GM19035 (cell line): ENCODE data around the gene CANX.
"Not testable (repeated sequence)": the region's sequence is repeated elsewhere in the genome, so short reads cannot be mapped to it uniquely, and the experiment has no call there.

Experiments used
- ATAC-seq: cut with Tn5 transposase; IDR thresholded peaks from one replicate; pipeline ENCODE4 v1.9.1; 2021; ENCODE audit not compliant: unreplicated experiment

CANX gene, protein sequence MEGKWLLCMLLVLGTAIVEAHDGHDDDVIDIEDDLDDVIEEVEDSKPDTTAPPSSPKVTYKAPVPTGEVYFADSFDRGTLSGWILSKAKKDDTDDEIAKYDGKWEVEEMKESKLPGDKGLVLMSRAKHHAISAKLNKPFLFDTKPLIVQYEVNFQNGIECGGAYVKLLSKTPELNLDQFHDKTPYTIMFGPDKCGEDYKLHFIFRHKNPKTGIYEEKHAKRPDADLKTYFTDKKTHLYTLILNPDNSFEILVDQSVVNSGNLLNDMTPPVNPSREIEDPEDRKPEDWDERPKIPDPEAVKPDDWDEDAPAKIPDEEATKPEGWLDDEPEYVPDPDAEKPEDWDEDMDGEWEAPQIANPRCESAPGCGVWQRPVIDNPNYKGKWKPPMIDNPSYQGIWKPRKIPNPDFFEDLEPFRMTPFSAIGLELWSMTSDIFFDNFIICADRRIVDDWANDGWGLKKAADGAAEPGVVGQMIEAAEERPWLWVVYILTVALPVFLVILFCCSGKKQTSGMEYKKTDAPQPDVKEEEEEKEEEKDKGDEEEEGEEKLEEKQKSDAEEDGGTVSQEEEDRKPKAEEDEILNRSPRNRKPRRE

DNA sequence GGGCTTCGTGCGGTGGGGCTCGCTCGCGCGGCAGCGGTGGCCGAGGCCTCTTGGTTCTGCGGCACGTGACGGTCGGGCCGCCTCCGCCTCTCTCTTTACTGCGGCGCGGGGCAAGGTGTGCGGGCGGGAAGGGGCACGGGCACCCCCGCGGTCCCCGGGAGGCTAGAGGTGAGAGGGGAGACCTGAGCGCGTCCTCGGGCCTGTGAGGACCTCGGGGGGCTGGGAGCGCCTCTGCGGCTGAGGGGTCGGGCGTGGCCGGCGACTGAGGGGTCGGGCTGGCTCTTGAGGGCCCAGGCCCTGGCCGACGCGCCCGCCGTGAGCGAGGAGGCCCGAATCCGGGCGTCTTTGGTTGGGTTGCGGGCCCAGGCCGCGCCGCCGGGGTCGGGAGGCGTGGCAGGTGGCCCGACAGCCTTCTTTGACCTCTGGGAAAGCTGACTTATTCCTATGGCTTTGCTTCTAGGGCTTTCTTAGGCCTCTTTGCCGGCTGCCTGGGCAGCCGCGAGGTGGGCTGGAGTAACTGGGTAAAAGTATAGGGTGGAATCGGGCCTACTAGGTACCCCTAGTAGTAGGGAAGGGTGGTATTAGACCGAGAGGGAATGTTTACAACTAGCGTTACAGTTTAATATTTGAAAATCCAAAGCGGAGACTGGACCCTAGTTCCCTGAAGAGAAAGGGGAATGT, at the start of gene CANX:
TSS of gene CANX (plus strand) at position 33 of the 681 bp plus-strand sequence. CDS start 6,715 bp downstream, outside the sequence.
- ATAC-seq = no peak

- not testable (repeated sequence) for ATAC-seq
These were observed 49.5 kb upstream of the CANX start for GRCh38 chr5:179649166-179649703.

DNA sequence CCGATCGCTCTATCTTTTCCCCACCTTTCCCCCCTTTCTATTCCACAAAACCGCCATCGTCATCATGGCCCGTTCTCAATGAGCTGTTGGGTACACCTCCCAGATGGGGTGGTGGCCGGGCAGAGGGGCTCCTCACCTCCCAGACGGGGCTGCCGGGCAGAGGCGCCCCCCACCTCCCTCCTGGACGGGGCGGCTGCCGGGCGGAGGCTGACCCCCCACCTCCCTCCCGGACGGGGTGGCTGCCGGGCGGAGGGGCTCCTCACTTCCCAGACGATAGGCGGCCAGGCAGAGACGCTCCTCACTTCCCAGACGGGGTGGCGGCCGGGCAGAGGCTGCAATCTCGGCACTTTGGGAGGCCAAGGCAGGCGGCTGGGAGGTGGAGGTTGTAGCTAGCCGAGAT, 48.5 kb upstream of the CANX start:
- not testable (repeated sequence) for ATAC-seq

GRCh38 chr5:179653135-179653534, 45.6 kb upstream of the CANX start:
- not testable (repeated sequence) for ATAC-seq

DNA sequence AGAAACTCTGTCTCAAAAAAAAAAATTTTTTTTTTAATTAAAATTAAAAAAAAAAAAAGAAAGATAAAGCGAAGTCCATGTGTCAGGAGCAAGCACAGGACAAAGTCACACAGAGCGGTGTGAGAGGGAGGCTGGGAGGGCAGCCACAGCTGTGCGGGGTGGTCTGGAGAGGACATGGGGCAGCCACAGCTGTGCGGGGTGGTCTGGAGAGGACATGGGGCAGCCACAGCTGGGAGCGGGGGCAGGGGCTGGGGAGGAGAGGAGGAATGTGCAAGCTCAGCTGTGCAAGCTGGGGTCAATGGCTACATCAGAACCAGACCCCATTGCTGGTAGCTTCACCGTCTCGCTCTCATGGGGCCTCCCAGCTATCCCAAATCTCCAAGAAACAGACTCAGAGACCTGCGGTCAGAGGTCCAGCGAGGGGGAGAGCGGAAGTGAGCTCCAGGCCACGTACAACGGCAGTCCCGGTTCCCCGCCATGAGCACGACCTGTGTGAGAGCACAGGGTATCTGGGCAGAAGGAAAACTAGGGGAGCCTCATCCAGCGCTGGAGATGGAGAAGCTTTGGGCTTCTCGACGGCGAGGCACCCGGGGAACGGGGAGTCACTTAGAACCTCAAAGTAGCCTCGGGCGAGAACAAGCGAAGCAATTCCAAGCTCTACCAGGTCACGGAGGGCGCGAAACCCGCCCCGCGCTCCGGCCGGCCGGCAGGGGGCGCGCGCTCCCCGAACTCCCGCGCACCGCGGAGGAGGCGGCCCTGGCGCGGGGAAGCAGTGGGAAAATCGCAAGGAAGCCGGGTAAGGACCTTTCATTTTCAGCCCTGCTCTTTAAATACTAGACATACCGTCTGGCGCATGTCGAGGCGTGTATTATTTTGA, 41.2 kb upstream of the CANX start:
- peak; percentile 85 for ATAC-seq

GRCh38 chr5:179658179-179658856, 40.4 kb upstream of the CANX start:
- ATAC-seq = peak; percentile 62

DNA sequence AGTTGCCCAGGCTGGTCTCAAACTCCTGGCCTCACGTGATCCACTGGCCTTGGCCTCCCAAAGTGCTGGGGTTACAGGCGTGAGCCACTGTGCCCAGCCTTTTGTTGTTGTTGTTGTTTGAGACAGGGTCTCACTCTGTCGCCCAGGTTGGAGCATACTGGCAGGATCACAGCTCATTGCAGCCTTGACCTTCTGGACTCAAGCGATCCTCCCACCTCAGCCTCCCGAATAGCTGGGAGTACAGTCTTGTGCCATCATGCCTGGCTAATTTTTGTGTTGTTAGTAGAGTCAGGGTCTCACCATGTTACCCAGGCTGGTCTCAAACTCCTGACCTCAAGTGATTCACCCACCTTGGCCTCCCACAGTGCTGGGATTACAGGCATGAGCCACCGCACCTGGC, 37.1 kb upstream of the CANX start:
- ATAC-seq = not testable (repeated sequence)

- ATAC-seq = peak; percentile 64
These were observed 30.4 kb upstream of the CANX start for GRCh38 chr5:179668391-179668790.

- peak; percentile 86 for ATAC-seq
These were observed 20.3 kb upstream of the CANX start for GRCh38 chr5:179678223-179679013.

- peak; percentile 44 for ATAC-seq
These were observed 19.6 kb upstream of the CANX start for GRCh38 chr5:179679014-179679674.

GRCh38 chr5:179680014-179680779, 18.6 kb upstream of the CANX start:
- no peak for ATAC-seq

DNA sequence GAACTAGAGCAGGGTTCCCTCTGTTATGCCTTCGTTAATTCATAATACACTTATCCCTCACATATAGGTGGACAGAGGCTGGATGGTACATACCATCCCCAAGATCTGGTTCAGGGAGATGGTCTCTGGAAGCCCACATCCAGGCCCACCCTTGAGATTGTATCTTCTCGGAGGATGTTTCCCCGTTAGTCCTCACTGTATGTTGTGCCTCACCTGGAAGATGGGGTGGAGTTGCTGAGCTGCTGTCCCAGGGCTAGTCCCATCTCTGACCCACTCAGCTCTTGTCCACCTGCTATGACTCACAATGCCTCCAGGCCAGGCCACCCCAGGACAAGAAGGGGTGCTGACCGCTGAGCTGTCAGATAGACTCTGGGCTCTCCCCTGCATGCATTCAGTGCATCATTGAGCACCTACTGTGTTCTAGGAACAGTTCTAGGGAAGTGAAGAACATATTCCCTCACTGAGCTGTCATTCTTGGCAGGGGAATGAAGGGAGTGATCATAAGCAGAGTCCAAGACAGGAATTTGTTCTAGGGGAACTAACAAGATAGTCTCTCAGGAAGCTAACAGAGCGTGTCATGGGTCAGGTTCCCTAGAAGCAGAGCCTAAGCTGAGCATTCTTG, 17.9 kb upstream of the CANX start, which contains the start of gene CBY3:
TSS of gene CBY3 (minus strand) at position 255 of the 622 bp plus-strand sequence. CDS start at position 139, 116 bp downstream.
- ATAC-seq = no peak

GRCh38 chr5:179689212-179689611, 9.6 kb upstream of the CANX start:
- not testable (repeated sequence) for ATAC-seq

DNA sequence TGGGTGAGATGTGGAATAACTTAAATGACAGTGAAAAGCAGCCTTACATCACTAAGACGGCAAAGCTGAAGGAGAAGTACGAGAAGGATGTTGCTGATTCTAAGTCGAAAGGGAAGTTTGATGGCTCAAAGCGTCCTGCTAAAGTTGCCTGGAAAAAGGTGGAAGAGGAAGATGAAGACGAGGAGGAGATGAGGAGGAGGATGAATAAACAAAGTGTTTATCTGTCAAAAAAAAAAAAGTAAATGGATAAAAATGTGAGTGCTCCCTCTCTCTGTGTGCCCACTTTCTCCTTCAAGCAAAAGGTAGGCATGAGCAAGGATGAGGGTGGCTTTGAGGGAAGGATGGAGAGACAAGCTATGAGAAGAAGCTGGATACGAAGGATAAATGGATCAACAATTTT, 4.2 kb upstream of the CANX start:
- ATAC-seq = no peak

DNA sequence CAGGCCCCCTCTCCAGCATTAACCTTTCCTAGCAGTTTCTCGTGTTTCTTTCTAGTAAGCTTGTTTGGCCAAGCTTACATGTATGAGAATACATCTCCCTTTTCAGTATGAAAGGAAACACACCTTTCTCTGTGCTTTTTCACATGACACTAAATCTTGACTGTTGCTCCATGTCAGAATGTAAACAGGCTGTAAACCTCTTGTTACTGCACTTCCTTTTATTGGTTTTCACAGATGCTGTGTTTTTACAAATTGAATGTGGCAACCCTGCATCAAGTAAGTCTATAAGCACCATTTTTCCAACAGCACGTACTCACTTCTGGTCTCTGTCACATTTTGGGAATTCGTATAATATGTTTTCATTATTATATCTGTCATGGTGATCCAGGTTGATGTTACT, 2.2 kb upstream of the CANX start:
- no peak for ATAC-seq

DNA sequence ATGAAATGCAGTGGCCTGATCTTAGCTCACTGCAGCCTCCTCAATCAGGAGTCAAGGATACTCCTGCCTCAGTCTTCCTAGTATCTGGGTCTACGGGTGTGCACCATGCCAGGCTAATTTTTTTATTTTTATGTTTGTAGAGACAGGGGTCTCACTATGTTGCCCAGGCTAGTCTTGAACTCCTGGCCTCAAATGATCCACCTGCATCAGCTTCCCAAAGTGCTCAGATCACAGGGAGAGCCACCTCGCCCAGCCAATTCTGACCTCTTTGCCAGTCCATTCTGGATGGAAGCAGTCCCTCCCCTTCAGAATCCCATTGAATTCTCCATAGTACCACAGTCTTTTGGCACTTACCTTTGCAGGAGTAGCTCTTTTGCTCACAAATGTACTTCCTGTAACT, 1.7 kb upstream of the CANX start:
- no peak for ATAC-seq

DNA sequence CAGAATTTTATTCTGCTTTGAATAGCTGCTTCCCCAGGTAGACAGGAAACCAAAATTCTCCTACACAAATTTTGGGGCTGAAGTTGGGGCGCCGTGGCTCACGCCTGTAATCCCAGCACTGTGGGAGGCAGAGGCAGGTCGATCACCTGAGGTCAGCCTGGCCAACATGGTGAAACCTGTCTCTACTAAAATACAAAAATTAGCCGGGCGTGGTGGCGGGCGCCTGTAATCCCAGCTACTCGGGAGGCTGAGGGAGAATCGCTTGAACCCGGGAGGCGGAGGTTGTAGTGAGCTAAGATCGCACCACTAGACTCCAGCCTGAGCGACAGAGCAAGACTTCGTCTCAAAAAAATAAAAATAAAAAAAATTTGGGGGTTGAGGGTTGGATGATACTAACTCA, 1.2 kb upstream of the CANX start:
- ATAC-seq = not testable (repeated sequence)
